Measurements from ENCODE around the gene PHC2.
A peak's percentile ranks its signal among the peaks of the same experiment; 100 is the strongest.

PHC2 gene

DNA sequence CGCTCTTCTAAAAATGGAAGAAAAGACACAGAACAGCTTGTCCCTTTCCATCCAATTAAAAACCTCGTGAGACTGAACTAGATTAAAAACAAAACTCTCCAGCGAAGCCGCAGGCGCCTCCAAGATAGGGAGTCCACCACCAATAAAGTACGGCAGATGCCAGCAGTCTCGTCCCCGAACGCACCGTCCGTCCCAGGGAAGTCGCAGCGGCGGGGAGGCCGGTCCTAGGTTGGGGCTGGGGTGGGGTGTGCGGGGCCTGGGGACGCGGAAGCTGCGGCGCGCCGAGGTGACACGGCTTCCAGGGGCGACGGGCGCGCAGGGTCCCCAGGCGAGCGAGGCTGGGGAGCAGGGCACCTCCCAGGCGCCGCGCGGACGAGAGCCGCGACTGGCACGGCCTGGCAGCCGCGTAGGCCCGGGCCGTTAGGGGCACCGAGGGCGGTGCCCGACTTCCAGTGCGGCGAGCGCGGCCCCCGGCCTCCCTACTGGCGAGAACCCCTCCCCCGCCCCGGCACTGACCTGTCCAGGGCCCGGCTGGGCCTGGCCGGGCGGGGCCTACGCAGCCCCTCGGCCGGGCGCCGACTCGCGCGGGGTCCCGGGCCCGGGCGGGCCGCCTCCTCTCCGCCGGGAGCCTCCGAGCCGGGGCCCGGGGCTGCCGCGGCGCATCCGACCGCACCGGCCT is 81.7 kb downstream of the PHC2 start:
- H3K36me3 ChIP-seq (ENCODE audit: insufficient read depth, low read length), result no peaks in the 10 kb centered on the region
- peak overlapping the region; percentile 90 for H3K9ac ChIP-seq (ENCODE audit: low read depth, low read length, poor library complexity, severe bottlenecking)
- peak overlapping the region; percentile 14; the same call in 1 of the 2 replicates for H2AFZ ChIP-seq (ENCODE audit: low read length)
- H3K79me2 ChIP-seq (ENCODE audit: insufficient read depth, low read length), result peaks cover 73% of the 10 kb centered on the region
- H3K9me2 ChIP-seq (replicated peaks; ENCODE audit: low read depth, low read length), result no peaks in the 10 kb centered on the region
- peak overlapping the region; percentile 92 for H3K4me2 ChIP-seq (ENCODE audit: low read depth, low read length, poor library complexity, severe bottlenecking)
- no peaks in the 10 kb centered on the region for H3K9me3 ChIP-seq (ENCODE audit: insufficient read depth, low read depth, low read length)
- H3K4me3 ChIP-seq (ENCODE audit: low read length, poor library complexity, severe bottlenecking), result peak overlapping the region; percentile 91
- no peaks in the 10 kb centered on the region for H3F3A ChIP-seq (ENCODE audit: low read depth)
- TF ChIP-seq CTCF (conservative IDR thresholded peaks at IDR 0.05; ENCODE audit: low read length) (no peak), EZH2phosphoT487 (IDR thresholded peaks at IDR 0.05; ENCODE audit: borderline replicate concordance) (no peak)
- peaks cover 48% of the 10 kb centered on the region for H4K20me1 ChIP-seq (ENCODE audit: insufficient read depth, low read length, poor library complexity, severe bottlenecking)
- no peaks in the 10 kb centered on the region for H3K27me3 ChIP-seq (ENCODE audit: insufficient read depth, low read length, poor library complexity, severe bottlenecking)
- H3K4me1 ChIP-seq (ENCODE audit: insufficient read depth, low read length, poor library complexity, severe bottlenecking), result peaks cover 57% of the 10 kb centered on the region

GRCh38 chr1:33348676-33349080 is 82.2 kb downstream of the PHC2 start:
- H3F3A ChIP-seq (ENCODE audit: low read depth), result no peaks in the 10 kb centered on the region
- peaks cover 79% of the 10 kb centered on the region for H3K79me2 ChIP-seq (ENCODE audit: insufficient read depth, low read length)
- H4K20me1 ChIP-seq (ENCODE audit: insufficient read depth, low read length, poor library complexity, severe bottlenecking), result peaks cover 53% of the 10 kb centered on the region
- peak overlapping the region; percentile 91 for H3K4me3 ChIP-seq (ENCODE audit: low read length, poor library complexity, severe bottlenecking)
- peak overlapping the region; percentile 90 for H3K9ac ChIP-seq (ENCODE audit: low read depth, low read length, poor library complexity, severe bottlenecking)
- H3K4me2 ChIP-seq (ENCODE audit: low read depth, low read length, poor library complexity, severe bottlenecking), result peak overlapping the region; percentile 92
- no peak for TF ChIP-seq EZH2phosphoT487 (IDR thresholded peaks at IDR 0.05; ENCODE audit: borderline replicate concordance)
- no peak for TF ChIP-seq CTCF (conservative IDR thresholded peaks at IDR 0.05; ENCODE audit: low read length)
- no peak overlapping the region; the same call in 1 of the 2 replicates for H2AFZ ChIP-seq (ENCODE audit: low read length)
- H3K9me3 ChIP-seq (ENCODE audit: insufficient read depth, low read depth, low read length), result no peaks in the 10 kb centered on the region
- H3K9me2 ChIP-seq (replicated peaks; ENCODE audit: low read depth, low read length), result no peaks in the 10 kb centered on the region
- H3K36me3 ChIP-seq (ENCODE audit: insufficient read depth, low read length), result no peaks in the 10 kb centered on the region
- peaks cover 63% of the 10 kb centered on the region for H3K4me1 ChIP-seq (ENCODE audit: insufficient read depth, low read length, poor library complexity, severe bottlenecking)
- H3K27me3 ChIP-seq (ENCODE audit: insufficient read depth, low read length, poor library complexity, severe bottlenecking), result no peaks in the 10 kb centered on the region

GRCh38 chr1:33348194-33348593 is 82.7 kb downstream of the PHC2 start:
- H3K36me3 ChIP-seq (ENCODE audit: insufficient read depth, low read length), result no peaks in the 10 kb centered on the region
- H4K20me1 ChIP-seq (ENCODE audit: insufficient read depth, low read length, poor library complexity, severe bottlenecking), result peaks cover 58% of the 10 kb centered on the region
- no peak overlapping the region for H2AFZ ChIP-seq (ENCODE audit: low read length)
- no peaks in the 10 kb centered on the region for H3K9me3 ChIP-seq (ENCODE audit: insufficient read depth, low read depth, low read length)
- H3K79me2 ChIP-seq (ENCODE audit: insufficient read depth, low read length), result peaks cover 83% of the 10 kb centered on the region
- peaks cover 65% of the 10 kb centered on the region for H3K4me1 ChIP-seq (ENCODE audit: insufficient read depth, low read length, poor library complexity, severe bottlenecking)
- H3K4me3 ChIP-seq (ENCODE audit: low read length, poor library complexity, severe bottlenecking), result peak overlapping the region; percentile 91
- peak overlapping the region; percentile 92 for H3K4me2 ChIP-seq (ENCODE audit: low read depth, low read length, poor library complexity, severe bottlenecking)
- no peaks in the 10 kb centered on the region for H3K27me3 ChIP-seq (ENCODE audit: insufficient read depth, low read length, poor library complexity, severe bottlenecking)
- TF ChIP-seq EZH2phosphoT487 (IDR thresholded peaks at IDR 0.05; ENCODE audit: borderline replicate concordance) (no peak), CTCF (conservative IDR thresholded peaks at IDR 0.05; ENCODE audit: low read length) (no peak)
- H3F3A ChIP-seq (ENCODE audit: low read depth), result no peaks in the 10 kb centered on the region
- H3K9me2 ChIP-seq (replicated peaks; ENCODE audit: low read depth, low read length), result no peaks in the 10 kb centered on the region
- peak overlapping the region; percentile 90 for H3K9ac ChIP-seq (ENCODE audit: low read depth, low read length, poor library complexity, severe bottlenecking)
